Stimulated activated CD8-positive, alpha-beta memory T cell treated with anti-CD3 and anti-CD28 coated beads, Interleukin-15, amount 100 ng/mL, for 48 hours (primary cell): Measurements from ENCODE around the gene MFN1.
"Not testable (repeated sequence)": the region's sequence is repeated elsewhere in the genome, so short reads cannot be mapped to it uniquely, and the experiment has no call there.

Experiments
- DNase-seq, 2 donors: peaks; one replicate each; pipeline ENCODE4 v3.0.0-alpha.2; 2020; ENCODE audit warnings: low read depth in 2 of 2

MFN1 gene

DNA sequence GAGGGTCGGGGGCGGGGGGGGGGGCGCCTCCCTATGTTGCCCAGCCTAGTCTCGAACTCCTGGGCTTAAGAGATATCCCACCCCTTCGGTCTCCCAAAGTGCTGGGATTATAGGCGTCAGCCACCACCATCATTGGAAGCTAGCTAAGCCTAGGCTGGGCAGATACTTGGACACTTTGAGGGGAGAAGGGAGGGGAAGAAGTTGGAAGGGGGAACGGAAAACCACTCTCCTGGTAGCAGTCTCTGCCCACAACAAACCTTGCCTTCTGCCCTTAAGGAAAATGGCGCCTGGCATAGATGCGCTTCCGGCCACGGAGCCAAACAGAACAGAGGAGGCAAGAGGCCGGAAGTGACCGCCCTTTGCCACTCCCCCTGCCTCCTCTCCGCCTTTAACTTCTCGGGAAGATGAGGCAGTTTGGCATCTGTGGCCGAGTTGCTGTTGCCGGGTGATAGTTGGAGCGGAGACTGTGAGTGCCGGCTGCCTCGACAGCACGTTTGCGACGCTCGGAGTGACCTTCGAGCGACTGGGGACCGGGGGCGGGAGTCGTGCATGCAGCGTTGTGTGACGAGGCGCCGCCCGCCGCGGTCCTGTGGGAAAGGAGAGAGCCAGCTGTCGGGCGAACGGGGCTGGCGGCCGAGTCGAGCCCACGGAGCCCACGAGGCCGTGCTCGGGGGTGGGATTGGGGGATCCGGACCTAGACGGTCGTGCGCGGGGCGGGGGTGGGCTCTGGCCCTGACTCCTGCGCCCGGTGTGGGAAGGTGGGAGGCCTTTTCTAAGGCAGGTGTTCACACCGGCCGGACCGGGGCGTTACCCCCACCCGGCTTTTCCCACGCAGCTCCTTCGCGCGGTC lies at the start of gene MFN1:
TSS of gene MFN1 (plus strand) at position 365 of the 850 bp plus-strand sequence. CDS start 1,143 bp downstream, outside the sequence.
- peak; percentile 82 to 89 for DNase-seq

DNA sequence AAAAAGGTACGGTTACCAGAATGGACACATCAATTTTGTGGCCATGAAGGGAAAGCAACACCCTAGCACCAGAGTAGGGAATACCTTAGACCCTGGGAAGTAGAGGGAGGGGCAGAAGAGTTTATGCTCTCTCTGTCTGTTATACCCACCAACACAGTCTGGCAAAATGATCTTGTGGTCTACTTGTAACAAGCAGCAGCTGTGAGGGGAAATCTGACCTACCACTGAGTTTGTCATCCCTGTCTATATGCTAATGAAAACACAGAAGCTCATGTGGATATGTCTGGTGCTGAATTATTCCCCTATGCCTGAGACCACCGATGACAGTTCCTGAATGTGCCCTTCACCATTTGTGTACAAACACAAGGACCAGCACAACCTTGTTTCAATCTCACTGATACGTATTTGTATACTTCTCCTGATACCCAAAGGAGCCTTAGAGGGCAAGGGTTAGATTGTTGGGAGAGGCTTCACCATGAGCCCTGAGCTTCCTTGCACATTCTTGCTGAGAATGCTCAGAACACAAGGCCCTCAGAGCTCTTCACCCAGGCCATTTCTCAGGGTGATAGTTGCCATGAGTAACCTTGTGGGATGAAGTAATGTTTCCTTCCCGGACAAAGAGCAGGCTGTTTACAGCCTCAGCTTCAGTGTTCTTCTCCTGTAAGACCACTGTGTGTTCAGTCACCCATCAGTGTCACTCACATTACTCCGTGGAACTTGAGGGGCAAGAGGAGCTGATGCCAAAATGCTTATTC lies 49.4 kb upstream of the MFN1 start:
- no peak for DNase-seq

DNA sequence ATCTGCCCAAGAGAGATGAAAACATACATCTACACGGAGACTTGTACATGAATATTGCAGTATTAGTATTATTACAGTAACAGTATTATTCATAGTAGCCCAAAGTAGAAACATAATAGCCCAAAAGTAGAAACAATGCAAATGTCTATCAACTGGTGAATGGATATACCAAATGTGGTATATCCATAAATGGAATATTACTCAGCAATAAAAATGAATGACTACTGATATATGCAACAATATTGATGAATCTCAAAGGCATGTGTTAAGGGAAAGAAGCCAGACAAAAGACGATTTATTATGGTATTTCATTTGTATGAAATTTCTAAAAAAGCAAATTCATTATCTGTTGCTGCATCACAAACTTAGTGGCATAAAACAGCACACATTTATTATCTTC lies 48.2 kb upstream of the MFN1 start:
- no peak for DNase-seq

DNA sequence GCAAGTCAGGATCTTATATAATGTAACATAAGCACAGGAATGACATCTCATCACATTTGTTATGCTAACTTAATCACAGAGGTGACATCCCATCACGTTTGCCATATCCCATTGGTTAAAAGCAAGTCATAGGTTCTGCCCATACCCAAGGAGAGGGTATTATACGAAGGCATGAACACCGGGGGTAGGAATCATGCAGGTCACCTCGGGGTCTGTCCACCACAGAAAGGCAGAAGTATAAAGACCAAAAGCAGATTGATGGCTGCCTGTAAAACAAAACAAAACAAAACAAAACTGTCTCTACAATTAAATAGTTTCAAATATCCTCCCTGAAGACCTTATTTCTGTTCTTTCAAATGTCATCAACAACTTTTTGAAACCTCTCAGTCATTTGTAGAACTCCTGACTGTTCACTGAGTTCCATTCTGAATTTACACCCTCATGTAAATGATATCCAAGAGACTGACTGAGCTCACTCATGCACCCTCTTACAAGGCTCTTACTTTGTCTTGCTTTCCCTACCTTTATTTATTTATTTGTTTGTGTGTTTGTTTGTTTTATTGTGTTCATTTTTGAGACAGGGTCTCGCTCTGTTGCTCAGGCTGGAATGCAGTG lies 47.4 kb upstream of the MFN1 start:
- DNase-seq, result no peak

DNA sequence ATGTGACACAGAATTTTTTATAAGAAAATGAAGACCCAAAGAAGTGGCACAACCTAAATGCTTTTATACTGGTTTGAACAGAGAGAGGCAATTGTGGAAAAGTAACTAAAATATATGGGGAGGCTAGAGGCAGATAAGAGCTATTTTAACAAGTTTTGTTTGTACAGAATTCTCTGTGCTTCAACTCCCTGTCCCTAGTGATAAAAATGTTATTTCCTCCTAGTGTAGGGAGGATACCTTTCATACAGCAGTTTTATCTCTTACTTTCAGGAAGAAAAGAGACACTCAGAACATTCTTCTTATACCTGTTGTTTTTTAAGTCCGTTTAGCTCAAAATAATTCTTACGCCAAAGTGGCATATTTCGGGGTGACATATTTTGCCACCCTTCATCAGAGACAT lies 45.9 kb upstream of the MFN1 start:
- DNase-seq, result no peak

DNA sequence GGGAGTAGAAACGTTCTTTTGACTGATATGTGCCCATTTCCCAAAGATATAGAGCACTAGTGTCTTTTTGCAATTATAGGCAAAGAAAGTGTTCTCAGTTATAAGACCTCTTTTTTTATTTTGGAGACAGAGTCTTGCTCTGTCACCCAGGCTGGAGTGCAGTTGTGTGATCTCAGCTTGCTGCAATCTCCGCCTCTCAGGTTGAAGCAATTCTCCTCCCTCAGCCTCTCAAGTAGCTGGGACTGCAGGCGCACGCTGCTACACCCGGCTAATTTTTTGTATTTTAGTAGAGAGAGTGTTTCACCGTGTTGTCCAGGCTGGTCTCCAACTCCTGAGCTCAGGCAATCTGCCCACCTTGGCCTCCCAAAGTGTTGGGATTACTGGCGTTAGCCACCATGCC lies 45.4 kb upstream of the MFN1 start:
- DNase-seq, result no peak

DNA sequence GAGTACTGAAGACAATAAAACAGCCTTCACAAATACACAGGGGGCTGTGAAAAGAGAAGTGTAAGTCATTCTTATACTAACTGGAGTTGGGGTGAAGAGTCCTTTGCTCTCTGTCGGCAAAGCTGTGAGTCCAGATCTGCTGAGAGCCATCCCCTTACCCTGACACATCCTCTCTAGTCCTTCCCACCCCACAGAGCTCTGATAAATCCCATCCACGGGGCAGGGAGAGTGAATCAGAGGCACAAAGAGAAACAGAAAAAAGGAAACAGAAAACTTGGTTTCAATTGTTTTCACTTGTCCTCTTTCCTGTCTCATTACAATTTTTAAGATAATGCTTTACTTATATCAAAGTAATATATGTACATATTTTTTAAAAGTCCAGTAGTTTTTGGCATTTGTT lies 42.9 kb upstream of the MFN1 start:
- no peak for DNase-seq

DNA sequence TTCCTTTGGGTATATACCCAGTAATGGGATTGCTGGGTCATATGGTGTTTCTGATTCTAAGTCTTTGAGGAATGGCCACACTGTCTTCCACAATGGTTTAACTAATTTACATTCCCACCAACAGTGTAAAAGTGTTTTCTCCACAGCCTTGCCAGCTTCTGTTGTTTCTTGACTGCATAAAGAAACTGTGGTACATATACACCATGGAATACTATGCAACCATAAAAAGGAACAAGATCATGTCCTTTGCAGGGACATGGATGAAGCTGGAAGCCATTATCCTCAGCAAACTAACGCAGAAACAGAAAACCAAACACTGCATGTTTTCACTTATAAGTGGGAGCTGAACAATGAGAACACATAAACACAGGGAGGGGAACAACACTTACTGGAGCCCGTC lies 40.1 kb upstream of the MFN1 start:
- not testable (repeated sequence) for DNase-seq

DNA sequence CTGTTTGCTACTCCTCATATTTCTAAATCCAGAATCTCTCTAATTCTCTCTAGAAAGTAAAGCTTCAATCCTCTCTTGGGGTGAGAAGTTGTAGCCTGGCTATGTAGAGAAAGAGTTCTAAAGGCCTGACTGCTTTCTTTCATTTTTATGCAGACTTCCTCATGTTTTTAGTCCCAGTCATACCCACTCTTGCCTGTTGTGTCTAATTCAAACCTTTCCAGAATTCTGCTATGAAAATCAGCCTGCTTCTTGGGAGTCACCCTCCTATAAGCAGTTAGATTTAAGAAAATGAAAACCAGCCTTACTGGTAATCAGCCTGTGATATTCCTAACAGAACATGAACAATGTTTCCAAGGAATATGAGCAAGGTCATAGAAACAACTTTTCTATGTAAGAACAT lies 39.5 kb upstream of the MFN1 start:
- DNase-seq, result no peak

DNA sequence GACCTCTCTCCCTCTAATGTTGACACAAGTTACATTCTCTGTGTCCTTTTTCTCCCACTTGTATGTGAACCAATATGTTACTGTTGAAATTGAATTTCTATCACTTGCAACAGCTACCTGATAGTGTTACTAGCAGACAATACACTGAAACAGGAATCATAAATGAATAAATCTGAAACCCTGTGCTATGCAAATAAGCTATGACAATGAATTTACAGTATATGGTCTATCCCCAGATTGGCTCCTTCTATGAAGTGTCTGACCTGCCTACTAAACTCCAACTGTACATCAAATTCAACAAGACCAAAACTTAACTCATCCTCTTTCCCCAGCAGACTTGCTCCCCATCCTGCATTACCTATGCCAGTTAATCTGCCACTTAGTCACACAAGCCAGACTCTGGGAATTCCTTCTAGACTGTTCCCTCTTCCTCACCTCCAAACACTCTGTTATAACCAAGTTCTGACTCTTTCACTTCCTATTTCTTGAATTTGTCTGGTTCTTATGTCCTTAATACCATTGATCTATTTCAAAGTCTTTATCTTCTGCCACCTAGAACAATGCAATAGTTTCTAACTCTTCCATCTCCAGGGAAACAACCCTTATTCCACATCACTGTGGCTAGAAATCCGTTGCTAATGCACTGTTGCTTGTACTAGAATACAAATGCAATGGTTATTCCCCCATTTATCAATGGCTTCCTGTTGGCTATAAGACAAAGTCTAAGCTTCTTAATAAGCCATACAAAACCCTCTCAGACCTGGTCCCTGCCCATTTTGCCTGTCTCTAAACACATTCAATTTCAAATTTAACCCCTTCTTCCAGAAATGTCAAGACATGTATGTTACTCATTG lies 38.1 kb upstream of the MFN1 start:
- no peak for DNase-seq

DNA sequence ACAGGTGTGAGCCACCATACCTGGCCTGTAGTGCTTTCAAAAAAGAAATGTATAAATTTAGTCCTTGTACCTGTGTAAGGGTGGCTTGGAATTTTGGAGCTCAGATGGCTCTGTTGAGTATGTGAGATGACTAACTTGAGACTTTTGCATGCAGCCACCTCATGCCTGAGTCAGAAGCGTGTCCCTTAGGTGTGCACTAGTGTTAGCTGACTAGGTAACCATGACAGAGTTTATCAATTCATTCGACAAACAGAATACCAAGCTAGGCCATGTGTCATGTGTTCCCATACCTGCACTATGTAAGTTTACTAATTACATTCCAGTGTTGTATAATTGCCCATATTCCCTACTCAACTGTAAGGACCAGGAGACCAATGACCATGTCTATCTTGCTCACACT lies 28.6 kb upstream of the MFN1 start:
- DNase-seq, result no peak

DNA sequence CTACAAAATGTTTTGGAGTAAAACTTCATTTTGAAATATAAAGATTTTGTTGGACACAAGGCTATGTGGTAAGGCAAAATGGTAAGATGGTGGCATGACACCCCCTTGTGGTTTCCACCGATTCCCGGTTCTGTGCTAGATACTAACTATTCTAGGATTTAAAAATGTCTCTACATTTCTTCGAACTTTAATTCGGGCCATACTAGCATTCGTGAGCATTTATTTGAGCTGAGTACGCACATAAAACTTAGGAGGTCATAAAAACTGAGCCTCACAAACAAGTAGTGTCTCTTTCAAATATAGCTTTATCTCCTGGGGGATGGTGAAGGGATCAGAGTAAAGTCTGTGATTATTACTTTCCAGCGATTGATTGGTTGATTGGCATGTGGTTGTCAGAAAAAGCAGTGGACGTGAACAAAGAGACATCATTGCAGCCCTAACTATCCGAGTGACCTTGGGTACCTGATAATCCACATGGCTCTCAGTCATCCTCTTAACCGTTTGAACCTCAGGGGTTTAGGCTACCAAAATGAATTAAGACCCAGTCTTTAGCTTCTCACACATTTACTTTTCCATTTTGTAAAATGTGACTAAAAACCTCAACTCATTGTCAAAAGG lies 25.7 kb upstream of the MFN1 start:
- DNase-seq, result no peak

DNA sequence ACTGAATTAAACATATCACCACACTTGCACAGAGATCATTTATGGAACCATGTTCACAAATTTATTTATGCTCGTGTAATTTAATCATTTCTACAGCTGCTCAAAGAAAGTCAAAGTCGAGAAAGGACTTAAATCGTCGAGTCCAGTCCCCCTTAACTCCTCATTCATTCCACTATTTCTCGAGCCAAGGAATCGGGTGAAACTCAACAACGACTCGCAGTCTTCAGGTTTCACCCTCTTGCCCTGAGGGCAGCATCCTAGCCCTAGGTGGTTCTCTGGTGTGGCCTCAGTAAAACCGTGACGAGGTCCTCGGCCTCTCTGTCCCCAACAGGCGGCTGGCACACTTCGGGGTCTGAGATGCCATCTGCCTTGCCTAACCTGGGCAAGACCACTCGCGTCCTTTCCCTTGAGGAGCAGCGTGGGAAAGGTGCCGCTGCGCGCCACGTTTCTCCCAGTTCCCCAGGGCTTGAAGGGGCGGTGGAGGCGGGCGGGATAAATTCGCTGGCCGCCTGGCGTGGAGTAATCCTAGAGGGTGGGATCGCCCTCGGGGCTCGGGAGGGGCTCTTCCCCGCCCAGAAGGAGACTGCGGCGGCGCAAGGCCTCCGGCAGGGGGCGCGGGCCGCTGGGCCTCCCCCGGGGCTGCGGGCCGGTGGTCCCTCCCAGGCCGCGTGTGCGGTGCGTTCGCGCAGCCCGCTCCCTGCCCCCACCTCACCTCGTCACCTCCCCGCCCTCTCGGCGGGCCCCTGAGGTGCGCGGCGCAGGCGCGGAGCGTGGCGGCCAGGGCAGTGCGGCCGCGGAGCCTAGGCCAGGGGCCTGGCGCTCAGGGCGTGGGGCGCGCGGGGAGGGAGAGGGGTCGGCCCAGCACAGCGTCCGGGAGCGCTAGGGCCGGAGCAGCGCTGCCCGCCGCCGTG lies 25.0 kb upstream of the MFN1 start, which contains the start of gene ZNF639:
TSS of gene ZNF639 (plus strand) at position 746 of the 911 bp plus-strand sequence. CDS start 5,263 bp downstream, outside the sequence.
- peak; percentile 77 to 81 for DNase-seq

DNA sequence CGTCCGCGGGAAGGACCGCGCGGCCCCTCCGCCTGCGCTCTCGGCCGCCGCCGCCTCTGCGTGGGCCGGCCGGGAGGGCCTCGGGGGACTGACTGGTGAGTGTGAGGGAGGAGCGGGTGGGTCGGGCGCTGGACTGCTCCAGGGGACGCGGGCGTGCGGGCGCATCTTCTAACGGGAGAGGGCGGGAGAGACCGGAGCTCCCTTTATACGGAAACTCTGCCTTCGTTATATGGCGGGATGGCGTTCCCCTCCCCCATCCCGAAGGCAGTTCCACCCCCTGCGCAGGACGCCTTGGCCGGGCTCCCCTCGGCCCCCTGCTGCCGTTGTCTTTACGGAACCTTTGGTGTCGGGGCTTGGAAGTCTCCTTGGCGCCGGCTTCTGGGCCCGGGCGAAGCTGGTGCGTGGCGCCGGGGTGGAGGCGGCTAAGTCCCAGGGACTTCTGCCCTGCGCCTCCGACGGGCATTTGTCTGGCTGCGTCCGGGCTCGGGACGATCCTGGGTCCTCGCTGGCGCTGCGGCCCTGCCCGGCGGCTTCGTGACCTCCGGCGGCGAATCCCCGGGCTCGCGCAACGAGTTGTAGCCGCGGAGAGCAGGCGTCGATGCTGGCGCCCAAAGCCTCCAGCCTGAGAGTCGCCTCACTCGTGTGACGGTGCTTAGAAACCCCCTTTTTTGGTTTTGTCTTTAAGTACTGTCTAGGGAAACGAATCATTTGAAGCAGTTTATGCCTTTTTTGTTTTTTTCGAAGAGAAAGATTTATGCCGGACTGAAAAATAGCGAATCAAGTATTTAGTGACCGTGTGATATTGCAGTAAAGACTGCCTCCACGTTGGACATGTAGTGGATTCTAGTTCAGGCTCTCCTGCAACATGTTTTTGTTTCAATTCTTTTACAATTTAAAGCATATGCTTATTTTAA lies 24.1 kb upstream of the MFN1 start:
- DNase-seq, result peak; percentile 36 to 48

DNA sequence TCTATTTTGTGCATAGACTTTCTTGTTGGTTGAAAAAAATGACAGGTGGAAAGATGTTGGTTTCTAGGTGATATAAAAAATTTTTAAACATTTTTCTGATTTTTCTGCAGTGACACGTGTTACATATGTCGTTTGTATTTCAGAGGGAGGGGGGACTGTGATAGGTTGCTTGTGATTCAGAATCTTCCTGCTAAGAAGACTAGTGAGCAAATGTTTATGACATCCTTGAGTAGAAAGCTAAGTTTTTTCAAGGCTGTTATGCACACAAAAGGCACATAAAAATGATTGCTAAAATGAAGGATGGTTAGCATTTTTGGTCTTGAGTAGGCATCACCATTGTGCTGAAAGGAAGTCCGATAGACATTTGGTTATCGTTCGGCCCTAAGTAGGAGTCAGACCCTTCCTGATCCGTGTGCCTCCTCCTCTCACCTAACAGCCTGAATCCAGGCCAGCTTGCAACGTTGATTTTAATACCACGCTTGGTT lies 23.2 kb upstream of the MFN1 start:
- no peak for DNase-seq

DNA sequence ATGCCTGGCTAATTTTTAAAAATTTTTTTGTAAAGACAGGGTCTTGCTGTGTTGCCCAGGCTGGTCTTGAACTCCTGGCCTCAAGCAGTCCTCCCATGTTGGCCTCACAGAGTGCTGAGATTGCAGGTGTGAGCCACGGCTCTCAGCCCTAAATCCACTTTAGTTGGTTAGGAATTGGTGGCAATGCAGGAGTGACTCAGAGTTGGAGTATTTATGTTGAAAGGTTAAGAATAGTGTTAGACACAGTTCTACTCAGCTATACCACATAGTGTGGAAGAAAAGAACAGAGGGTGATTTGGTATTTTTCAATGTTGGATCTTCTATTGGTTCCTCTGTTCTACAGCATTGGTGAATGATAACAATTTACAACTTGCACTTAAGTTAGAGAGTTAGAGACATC lies 17.1 kb upstream of the MFN1 start:
- no peak for DNase-seq

DNA sequence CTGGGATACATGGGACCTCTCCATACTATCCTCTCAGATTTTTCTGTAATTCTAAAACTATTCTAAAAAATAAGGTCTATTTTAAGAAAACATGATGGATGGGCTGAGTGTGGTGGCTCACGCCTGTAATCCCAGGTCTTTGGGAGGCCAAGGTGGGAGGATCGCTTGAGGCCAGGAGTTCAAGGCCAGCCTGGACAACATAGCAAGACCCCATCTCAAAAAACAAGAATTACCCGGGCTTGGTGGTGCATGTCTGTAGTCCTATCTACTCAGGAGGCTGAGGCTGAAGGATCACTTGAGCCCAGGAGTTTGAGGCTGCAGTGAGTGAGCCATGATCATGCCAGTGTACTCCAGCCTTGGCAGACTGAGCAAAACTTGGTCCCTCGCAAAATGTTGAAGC lies 15.3 kb upstream of the MFN1 start:
- no peak for DNase-seq

DNA sequence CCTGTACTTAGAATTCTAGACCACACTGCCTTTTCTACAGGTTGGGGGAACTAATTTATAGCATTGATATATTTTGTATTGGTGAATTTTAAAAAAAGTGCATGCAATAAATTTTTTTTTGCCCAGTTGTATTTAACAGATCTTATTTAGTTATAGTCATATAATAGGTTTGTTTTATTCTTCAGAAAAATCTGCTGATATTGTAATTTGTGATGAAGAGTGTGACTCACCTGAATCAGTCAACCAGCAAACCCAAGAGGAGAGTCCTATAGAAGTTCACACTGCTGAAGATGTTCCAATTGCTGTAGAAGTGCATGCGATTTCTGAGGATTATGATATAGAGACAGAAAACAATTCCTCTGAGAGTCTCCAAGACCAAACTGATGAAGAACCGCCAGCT lies 14.4 kb upstream of the MFN1 start:
- DNase-seq, result no peak
